Spleen (tissue), 7 donors: ENCODE data around the gene IL18R1.

Experiments
- CTCF ChIP-seq, 11 experiments: fragments of 200-600 bp in 7 of 11; fragments of 450-650 bp in 4 of 11; sonication (generic) in 4 of 11; IDR thresholded peaks in 8 of 11; conservative IDR thresholded peaks in 3 of 11; 1 replicate in 7 of 11; 2 replicates in 4 of 11; pipeline versions ENCODE4 v1.4.0 to v1.8.0; 2016 to 2021; ENCODE audit warnings: antibody characterized with exemption in 11 of 11, inconsistent platforms in 4 of 11, mild to moderate bottlenecking in 1 of 11
- POLR2A ChIP-seq, 3 donors: fragments of 450-650 bp; IDR thresholded peaks; one replicate each; pipeline ENCODE4 v1.5.1; 2017; ENCODE audit warnings: antibody characterized with exemption in 3 of 3, mild to moderate bottlenecking in 1 of 3
- POLR2AphosphoS5 ChIP-seq, 3 donors: sonication (generic); formaldehyde crosslinking; IDR thresholded peaks; one replicate each; pipeline ENCODE4 v1.5.1; 2017; ENCODE audit warnings: antibody characterized with exemption in 3 of 3
- donor health status: DM: no; HTN: no; CAD: no; lungs with moderate emphysema.
- donor health status: DM: no; HTN: no; CAD: no.
- donor health status: DM: no; HTN: no; CAD: no.

- no peak for TF ChIP-seq POLR2A (IDR thresholded peaks at IDR 0.05)
- TF ChIP-seq POLR2AphosphoS5 (IDR thresholded peaks at IDR 0.05) = no peak
- no peak for TF ChIP-seq CTCF (IDR thresholded peaks at IDR 0.05 in 8 of 11, conservative IDR thresholded peaks at IDR 0.05 in 3 of 11)
These were observed 37.3 kb downstream of the IL18R1 start for GRCh38 chr2:102392942-102393341.
